Progenitor cell of endocrine pancreas (in vitro differentiated cells): ENCODE results near the gene LRRTM4. TPM values are rescaled to one million over a fixed set of nuclear protein-coding genes. Genes with fewer than 3 reads are reported as not detected.

ENCODE experiments used
- DNase-seq: peaks from one replicate; pipeline ENCODE4 v3.0.0; 2021; ENCODE audit warnings: low spot score; ENCODE audit not compliant: unreplicated experiment
- H3K27ac Mint-ChIP-seq: 2 replicates; pipeline ENCODE4 v1.8.0; 2021; ENCODE audit warnings: mild to moderate bottlenecking, moderate library complexity, mixed read lengths
- H3K27me3 Mint-ChIP-seq: 2 replicates; pipeline ENCODE4 v1.8.0; 2021; ENCODE audit warnings: mixed read lengths
- H3K36me3 Mint-ChIP-seq: 2 replicates; pipeline ENCODE4 v1.8.0; 2022; ENCODE audit warnings: mixed read lengths; ENCODE audit not compliant: insufficient read depth
- H3K4me1 Mint-ChIP-seq: 2 replicates; pipeline ENCODE4 v1.8.0; 2021; ENCODE audit warnings: low read depth, mixed read lengths
- H3K4me3 Mint-ChIP-seq: 2 replicates; pipeline ENCODE4 v1.8.0; 2021; ENCODE audit warnings: low read depth, mild to moderate bottlenecking, moderate library complexity, mixed read lengths
- H3K9me3 Mint-ChIP-seq: 2 replicates; pipeline ENCODE4 v1.8.0; 2021; ENCODE audit warnings: low read depth, mixed read lengths
- total RNA-seq: library from RNA; stranded (reverse); gene quantifications from 2 replicates; pipeline ENCODE4 v1.2.1, GENCODE V29; 2021
- TF ChIP-seq, protein P1 (sequence below): fragments of 200-600 bp; sonication (generic); IDR thresholded peaks from one replicate; pipeline ENCODE4 v1.5.0; 2021; ENCODE audit warnings: antibody characterized with exemption, mild to moderate bottlenecking; ENCODE audit not compliant: unreplicated experiment

The LRRTM4 gene
- total RNA-seq, 1 donor from 2014 or later: 2.3 TPM

- H3K4me3 Mint-ChIP-seq: no peak overlapping the region
- TF ChIP-seq, protein P1, sequence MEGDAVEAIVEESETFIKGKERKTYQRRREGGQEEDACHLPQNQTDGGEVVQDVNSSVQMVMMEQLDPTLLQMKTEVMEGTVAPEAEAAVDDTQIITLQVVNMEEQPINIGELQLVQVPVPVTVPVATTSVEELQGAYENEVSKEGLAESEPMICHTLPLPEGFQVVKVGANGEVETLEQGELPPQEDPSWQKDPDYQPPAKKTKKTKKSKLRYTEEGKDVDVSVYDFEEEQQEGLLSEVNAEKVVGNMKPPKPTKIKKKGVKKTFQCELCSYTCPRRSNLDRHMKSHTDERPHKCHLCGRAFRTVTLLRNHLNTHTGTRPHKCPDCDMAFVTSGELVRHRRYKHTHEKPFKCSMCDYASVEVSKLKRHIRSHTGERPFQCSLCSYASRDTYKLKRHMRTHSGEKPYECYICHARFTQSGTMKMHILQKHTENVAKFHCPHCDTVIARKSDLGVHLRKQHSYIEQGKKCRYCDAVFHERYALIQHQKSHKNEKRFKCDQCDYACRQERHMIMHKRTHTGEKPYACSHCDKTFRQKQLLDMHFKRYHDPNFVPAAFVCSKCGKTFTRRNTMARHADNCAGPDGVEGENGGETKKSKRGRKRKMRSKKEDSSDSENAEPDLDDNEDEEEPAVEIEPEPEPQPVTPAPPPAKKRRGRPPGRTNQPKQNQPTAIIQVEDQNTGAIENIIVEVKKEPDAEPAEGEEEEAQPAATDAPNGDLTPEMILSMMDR: no peak
- H3K27me3 Mint-ChIP-seq: no peaks in the 10 kb centered on the region
- H3K27ac Mint-ChIP-seq: no peak overlapping the region
- H3K9me3 Mint-ChIP-seq: no peaks in the 10 kb centered on the region
- no peaks in the 10 kb centered on the region for H3K36me3 Mint-ChIP-seq
- no peak for DNase-seq
- peaks cover 7% of the 10 kb centered on the region for H3K4me1 Mint-ChIP-seq
Measured at GRCh38 chr2:77404189-77404588, 118.0 kb downstream of the LRRTM4 start.

DNA sequence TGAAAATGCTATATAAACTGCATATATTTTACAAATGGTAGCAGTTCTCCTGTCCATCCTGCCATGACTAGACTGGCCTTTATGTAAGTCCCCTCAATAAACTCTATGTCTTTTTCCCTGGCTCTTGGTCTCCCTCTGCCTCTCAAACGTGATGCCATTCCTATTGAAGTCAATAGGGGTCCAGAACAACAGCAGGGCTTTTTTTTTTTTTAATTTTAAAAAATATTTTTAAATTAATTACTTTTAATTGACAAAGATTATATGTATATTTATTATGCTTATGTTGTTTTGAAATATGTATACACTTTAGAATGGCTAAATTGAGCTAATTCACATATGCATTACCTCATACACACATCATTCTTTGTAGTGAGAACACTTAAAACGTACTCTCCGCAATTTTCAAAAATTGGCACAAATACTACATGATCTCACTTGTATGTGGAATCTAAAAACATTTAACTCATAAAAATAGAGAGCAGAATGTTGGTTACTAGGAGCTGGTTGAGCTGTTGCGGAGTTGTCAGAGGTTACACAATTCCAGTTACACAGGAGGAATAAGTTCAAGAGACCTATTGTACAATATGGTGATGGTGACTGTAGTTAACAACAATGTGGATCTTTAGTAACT, 123.1 kb downstream of the LRRTM4 start:
- H3K4me1 Mint-ChIP-seq: peaks cover 21% of the 10 kb centered on the region
- no peaks in the 10 kb centered on the region for H3K36me3 Mint-ChIP-seq
- DNase-seq: no peak

DNA sequence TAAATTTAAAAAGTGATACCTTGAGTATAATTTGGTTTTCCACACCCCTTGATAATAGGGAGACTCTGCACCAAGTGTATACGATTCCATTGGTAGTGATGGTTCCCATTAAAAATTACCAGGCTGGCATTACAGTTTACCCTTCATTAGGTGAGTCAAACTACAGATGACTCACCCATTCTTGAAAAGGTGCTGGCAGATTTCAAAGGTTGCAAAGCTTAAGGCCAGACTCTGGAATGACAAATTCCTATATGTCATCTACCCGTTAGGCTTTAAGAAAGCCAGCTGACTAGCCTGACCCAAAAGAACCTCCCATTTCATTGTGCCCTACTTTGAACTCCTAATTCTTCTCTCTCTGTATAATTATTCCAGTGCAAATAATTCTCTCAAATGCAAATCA, 124.4 kb downstream of the LRRTM4 start:
- no peak for DNase-seq
- H3K4me3 Mint-ChIP-seq: no peak overlapping the region
- H3K9me3 Mint-ChIP-seq: no peaks in the 10 kb centered on the region
- H3K27ac Mint-ChIP-seq: no peak overlapping the region
- no peaks in the 10 kb centered on the region for H3K27me3 Mint-ChIP-seq
- H3K36me3 Mint-ChIP-seq: no peaks in the 10 kb centered on the region
- H3K4me1 Mint-ChIP-seq: peaks cover 26% of the 10 kb centered on the region
- TF ChIP-seq, protein P1: no peak

More for the DNA sequence above, 123.1 kb downstream of the LRRTM4 start:
- Mint-ChIP-seq H3K27ac (no peak overlapping the region), H3K27me3 (no peaks in the 10 kb centered on the region), H3K4me3 (no peak overlapping the region), H3K9me3 (no peaks in the 10 kb centered on the region)
- TF ChIP-seq, protein P1: peak; percentile 10

- no peaks in the 10 kb centered on the region for H3K27me3 Mint-ChIP-seq
- H3K27ac Mint-ChIP-seq: no peak overlapping the region
- H3K4me3 Mint-ChIP-seq: no peak overlapping the region
- no peaks in the 10 kb centered on the region for H3K9me3 Mint-ChIP-seq
- DNase-seq: no peak
- TF ChIP-seq, protein P1: no peak
- peaks cover 28% of the 10 kb centered on the region for H3K4me1 Mint-ChIP-seq
- no peaks in the 10 kb centered on the region for H3K36me3 Mint-ChIP-seq
Measured at GRCh38 chr2:77395011-77395410, 127.2 kb downstream of the LRRTM4 start.

DNA sequence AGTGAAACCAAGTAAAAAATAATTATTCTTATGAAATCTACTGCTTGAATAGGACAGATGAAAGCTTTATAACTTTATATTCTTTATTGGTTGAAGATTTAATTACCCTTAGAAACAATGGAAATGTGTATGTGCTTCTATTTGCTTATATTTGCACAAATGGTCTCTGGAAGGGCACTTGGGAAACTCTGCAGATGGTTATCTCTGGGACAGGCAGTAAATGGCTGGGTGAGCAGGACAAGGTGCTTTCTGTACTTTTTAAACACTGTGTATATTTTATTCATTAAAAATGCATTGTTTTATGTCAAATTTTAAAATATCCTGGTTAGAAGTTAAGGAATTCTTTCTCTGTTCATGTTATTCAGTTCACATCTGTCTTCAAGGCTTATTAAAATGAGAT, 131.1 kb downstream of the LRRTM4 start:
- Mint-ChIP-seq H3K27me3 (no peaks in the 10 kb centered on the region), H3K27ac (no peak overlapping the region), H3K36me3 (no peaks in the 10 kb centered on the region), H3K4me3 (no peak overlapping the region), H3K9me3 (no peaks in the 10 kb centered on the region), H3K4me1 (peaks cover 21% of the 10 kb centered on the region)
- TF ChIP-seq, protein P1: no peak
- DNase-seq: no peak
